Activated naive CD4-positive, alpha-beta T cell (primary cell): Measurements from ENCODE around the gene ATXN10.

Experiments used
- DNase-seq, 4 experiments: peaks; one replicate each; lab custom pipeline; 2025; lab: John Stamatoyannopoulos, UW

The ATXN10 gene

GRCh38 chr22:45830531-45831245 is 159.1 kb downstream of the ATXN10 start:
- DNase-seq, result no peak

DNA sequence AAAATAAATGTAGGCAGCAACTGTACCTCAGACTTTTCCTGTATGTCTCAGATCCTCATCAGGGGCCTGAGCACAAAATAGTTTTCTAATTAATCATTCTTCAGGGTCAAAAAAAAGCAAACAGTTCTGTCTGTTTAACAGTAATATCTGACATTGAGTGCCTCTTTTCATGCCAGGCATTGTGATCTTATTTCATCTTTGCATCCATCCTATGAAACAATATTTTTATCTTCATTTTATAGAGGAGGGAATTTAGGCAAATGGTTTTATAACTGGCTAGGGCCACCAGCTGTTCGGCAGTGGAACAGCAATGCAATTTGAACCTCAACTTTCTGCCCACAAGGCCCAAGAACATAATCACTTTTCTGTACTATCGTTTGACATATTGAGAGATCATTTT is 159.8 kb downstream of the ATXN10 start:
- no peak for DNase-seq

DNA sequence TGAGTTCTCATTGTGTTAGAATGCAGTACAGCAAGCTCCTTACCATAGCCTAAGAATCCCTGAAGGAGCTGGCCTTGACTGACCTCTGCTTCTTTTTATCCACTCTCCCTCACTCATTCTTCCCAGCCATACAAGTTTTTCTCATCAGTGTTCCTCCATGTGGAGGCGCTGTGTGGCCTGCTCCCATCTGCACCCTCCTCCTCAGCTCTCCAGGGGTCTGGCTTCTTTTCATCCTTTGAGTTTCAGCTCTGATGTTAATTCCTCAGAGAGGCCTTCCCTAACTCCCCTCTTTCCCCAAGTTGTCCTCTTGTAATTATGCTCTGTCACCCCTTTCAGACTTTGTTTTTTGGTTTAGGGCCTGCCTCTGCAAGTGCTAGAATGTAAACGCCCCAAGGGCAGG is 160.5 kb downstream of the ATXN10 start:
- DNase-seq, result no peak

DNA sequence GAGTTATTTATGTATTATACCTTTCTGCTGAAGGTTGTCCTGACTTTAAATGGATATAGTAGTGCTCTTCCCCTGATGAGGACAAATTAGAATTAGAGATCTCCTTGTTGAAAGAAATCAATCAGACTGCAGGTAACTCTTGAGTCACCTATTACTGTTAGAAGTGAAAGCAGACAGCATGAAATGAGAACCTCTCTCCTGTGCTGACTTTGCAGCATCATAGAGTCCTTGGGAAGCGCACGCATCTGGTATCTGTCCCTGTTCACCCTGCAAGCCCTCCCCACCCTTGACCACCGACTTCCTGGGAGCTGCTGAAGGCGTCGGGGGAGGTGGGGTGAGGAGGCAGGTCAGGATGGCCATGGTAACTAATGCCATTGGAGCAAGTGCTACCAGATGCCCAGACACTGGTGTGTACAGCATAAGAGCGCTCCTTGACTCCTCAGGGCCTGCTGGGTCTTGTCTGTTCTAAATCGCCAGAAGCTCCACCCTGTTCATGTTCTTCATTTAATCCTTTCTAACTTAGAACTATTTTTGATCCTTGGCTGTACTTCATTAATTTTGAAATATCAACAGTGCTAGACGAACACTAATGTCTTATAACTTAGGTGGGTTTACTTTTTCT is 161.4 kb downstream of the ATXN10 start:
- no peak for DNase-seq

GRCh38 chr22:45833613-45834012 is 162.0 kb downstream of the ATXN10 start:
- DNase-seq, result no peak

- DNase-seq, result no peak
Observed at GRCh38 chr22:45834241-45834640, 162.6 kb downstream of the ATXN10 start.

- no peak for DNase-seq
Observed at GRCh38 chr22:45834795-45835194, 163.2 kb downstream of the ATXN10 start.

GRCh38 chr22:45836418-45837169 is 165.0 kb downstream of the ATXN10 start:
- no peak for DNase-seq

GRCh38 chr22:45837508-45837907 is 165.9 kb downstream of the ATXN10 start:
- DNase-seq, result no peak

GRCh38 chr22:45838305-45838887 is 166.8 kb downstream of the ATXN10 start:
- no peak for DNase-seq

- DNase-seq, result no peak
Observed at GRCh38 chr22:45840483-45840882, 168.8 kb downstream of the ATXN10 start.

DNA sequence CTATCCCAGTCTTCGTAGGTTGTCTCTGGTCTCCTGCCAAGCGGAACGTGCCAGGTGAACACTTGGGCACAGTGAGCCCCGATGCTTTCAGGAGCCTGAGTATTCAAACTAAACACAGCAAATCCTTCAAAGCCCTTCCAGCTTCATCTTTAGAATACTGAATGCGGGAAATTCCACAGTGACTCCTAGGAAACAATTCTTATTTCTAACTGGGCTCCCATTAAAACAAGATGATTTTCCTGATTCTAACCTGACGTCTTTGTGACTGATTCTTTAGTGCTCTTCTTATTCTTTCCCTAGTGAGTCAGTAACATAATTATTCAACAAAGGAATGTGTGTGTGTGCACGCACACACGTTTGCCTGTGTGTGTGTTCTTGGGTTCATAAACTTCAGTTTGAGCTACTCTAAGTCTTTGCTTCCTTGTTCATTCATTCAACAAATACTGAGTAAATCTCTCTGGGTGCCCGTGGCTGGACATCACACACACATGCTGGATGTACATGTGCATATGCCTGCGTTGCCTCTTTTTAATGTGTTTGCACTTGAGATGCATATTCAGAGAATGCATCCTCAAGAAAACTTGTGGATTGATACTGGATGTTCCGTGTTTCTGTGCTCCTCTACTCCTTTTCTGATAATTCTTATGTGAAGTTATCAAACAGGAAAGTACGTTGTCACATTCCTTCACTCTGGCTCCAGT is 170.8 kb downstream of the ATXN10 start:
- no peak for DNase-seq

DNA sequence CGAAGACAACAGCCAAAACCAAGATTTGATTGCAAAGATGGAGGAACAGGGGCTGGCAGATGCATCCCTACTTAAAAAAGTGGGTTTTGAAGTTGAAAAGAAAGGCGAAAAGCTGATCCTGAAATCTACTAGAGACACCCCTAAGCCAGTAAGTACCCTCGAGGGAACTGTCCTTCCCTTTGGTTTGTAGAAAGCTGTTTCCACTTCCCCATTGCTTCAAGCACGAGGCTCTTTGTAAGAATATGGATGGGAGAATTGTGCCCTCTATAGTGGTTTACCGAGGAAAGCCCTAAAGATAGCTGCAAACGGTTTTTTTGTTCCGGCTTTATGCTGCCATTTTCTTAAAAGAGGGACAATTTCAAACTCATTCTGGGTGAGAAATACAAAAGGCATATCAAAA is 171.4 kb downstream of the ATXN10 start:
- no peak for DNase-seq

GRCh38 chr22:45843986-45844385 is 172.4 kb downstream of the ATXN10 start:
- DNase-seq, result no peak

- no peak for DNase-seq
Observed at GRCh38 chr22:45845076-45845487, 173.4 kb downstream of the ATXN10 start.

DNA sequence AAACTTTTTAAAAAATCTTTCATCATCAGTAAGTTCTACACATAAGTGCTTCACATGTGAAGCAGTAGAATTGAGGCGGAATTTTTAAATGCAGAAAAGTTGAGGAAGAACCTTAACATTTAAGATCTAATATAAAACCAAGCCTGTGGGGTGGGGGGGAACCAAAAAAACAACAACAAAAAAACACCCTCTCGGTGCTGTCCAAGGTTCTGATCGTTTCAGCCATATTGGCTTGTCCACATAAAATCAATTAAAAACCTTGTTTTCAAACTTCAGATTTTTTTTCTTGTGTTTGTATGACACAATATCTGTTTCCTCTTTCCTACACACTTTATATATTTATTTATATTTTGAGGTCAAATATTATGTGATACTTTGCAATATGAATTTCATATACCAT is 175.3 kb downstream of the ATXN10 start:
- DNase-seq, result no peak

GRCh38 chr22:45848904-45849303 is 177.3 kb downstream of the ATXN10 start:
- DNase-seq, result no peak

DNA sequence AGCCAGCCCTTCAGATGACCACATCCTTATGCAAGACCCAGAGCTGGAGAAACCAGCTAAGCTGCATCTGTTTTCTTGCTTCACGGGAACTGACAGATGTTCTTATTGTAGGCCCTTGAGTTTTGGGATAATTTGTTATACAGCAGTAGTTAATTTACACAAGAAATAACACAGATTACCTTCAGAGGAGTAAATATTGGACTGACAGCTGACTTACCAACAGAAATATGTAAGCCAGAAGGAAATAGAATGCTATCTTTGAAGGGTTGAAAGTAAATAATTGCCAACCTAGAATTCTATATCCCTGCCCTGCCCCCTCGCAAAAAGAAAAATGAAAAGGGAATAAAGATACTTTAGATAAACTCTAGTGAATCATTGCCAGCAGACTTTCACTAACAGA is 181.2 kb downstream of the ATXN10 start:
- DNase-seq, result no peak

DNA sequence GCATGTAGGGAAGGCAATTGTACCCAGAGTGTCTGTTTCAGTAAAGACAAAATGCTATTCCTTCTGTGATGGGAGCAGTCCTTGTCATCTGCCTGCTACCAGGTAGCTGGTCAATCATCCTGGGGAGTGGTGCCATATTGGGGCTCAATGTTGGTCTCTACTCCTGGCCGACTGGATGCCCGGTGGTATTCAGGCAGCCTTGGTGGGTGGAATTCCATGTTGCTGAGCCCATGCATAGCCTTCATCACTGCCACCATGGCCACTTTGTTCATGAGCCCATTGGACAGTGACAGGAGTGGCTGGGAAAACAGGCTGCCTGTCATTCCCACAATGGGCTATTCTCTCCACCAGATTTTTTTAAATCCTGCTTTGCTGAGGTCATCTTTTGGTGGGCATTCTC is 184.3 kb downstream of the ATXN10 start:
- DNase-seq, result no peak

- DNase-seq, result no peak
Observed at GRCh38 chr22:45857519-45857918, 185.9 kb downstream of the ATXN10 start.

DNA sequence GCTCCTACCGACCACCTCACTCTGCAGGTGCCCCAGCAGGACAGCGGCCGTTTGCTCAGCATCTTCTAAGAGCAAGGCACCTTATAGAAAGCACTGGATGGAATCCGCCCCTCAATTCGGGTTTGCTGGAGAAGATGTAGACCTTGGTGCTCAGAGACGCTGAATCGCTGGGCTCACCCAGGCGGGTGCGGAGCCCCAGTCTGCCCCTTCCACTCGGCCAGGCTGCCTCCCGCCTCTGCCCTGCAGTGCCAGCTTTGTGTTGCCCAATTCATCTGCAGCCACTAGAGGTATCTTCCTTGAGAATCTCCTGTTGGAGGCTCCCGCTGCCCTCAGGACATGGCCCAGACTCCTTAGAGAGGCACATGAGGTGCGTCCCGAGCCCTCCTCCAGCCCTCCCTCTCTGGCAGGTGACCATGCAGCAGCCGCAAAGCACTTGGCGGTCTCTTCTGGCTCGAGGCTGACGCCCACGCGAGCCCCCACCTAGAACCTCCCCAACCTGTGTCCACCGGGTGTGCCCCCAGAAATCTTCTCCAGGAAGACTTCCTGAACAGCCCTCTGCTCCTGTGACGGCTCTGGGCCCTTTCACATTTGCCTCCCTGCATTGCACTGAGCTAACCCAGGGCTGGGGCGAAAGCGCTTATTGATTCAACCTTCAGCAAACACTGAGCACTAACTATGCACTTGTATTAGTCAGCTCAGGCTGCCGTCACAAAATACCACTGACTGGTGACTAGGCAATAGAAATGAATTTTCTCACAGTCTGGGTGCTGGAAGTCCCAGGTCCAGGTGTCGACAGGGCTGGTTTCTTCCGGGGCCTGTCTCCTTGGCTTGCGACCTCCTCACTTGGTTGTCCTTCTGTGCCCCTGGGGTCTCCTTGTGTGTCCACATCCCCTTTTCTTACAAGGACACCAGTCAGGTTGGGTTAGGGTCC is 187.9 kb downstream of the ATXN10 start:
- DNase-seq, result no peak
